ENCODE results near the gene ADCY10. TPM values are rescaled to one million over a fixed set of nuclear protein-coding genes. Genes with fewer than 3 reads are reported as not detected.

ADCY10 gene
- total and polyA plus RNA-seq, 9 of the 15 experiments (the other 6 are each of a cell fraction or from before 2014, with no cell fraction given), result 0.08 to 0.86 (median 0.22) TPM

- TF ChIP-seq, protein P1, sequence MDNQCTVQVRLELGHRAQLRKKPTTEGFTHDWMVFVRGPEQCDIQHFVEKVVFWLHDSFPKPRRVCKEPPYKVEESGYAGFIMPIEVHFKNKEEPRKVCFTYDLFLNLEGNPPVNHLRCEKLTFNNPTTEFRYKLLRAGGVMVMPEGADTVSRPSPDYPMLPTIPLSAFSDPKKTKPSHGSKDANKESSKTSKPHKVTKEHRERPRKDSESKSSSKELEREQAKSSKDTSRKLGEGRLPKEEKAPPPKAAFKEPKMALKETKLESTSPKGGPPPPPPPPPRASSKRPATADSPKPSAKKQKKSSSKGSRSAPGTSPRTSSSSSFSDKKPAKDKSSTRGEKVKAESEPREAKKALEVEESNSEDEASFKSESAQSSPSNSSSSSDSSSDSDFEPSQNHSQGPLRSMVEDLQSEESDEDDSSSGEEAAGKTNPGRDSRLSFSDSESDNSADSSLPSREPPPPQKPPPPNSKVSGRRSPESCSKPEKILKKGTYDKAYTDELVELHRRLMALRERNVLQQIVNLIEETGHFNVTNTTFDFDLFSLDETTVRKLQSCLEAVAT (IDR thresholded peaks at IDR 0.05), result peak; percentile 19 to 83
- peak; percentile 17 for TF ChIP-seq E2F8 (IDR thresholded peaks at IDR 0.05; ENCODE audit: low read depth, partially characterized antibody)
- TF ChIP-seq CLOCK (CRISPR knock-in tag; IDR thresholded peaks at IDR 0.05; ENCODE audit: borderline replicate concordance), result no peak
- TF ChIP-seq PPARD (CRISPR knock-in tag; IDR thresholded peaks at IDR 0.05), result 0 out of 2 replicates have a peak, but pooled peaks have one; percentile 25
- TF ChIP-seq BCL6 (CRISPR knock-in tag; IDR thresholded peaks at IDR 0.05), result 0 out of 2 replicates have a peak, but pooled peaks have one; percentile 14
- TF ChIP-seq ZBTB2 (IDR thresholded peaks at IDR 0.05), result no peak
- peak; percentile 51 for TF ChIP-seq RAD51 (IDR thresholded peaks at IDR 0.05; ENCODE audit: borderline replicate concordance, low read depth)
- TF ChIP-seq CREBBP (IDR thresholded peaks at IDR 0.05; ENCODE audit: low read depth, low read length), result no peak
- no peak for TF ChIP-seq MEF2D (tag; conservative IDR thresholded peaks at IDR 0.05; ENCODE audit: low read depth)
- TF ChIP-seq HES1 (IDR thresholded peaks at IDR 0.05; ENCODE audit: low read depth), result no peak
- 0 out of 4 replicates have a peak, but pooled peaks of 1 of the 2 experiments have one; percentile 38 for TF ChIP-seq MLX (CRISPR knock-in tag; conservative IDR thresholded peaks at IDR 0.05)
- TF ChIP-seq ZNF778 (CRISPR knock-in tag; IDR thresholded peaks at IDR 0.05), result no peak
- no peak for TF ChIP-seq GATA2 (CRISPR knock-in tag; IDR thresholded peaks at IDR 0.05)
- TF ChIP-seq TCF15 (CRISPR knock-in tag; IDR thresholded peaks at IDR 0.05), result 0 out of 2 replicates have a peak, but pooled peaks have one; percentile 59
- TF ChIP-seq NONO (IDR thresholded peaks at IDR 0.05; ENCODE audit: low read depth in 2 of 2, low read length in 1 of 2), result peak in 1 of 2 experiments; percentile 55; a peak in 1 of 4 replicates
These were observed 93.1 kb downstream of the ADCY10 start (continued) for GRCh38 chr1:167820684-167821355.
